H9 (cell line): Measurements from ENCODE around the gene KDM4C. TPM values are rescaled to one million over a fixed set of nuclear protein-coding genes. Genes with fewer than 3 reads are reported as not detected.

Experiments used
- DNase-seq: peaks from one replicate; pipeline ENCODE4 v3.0.0-alpha.2; 2017
- H2AFZ ChIP-seq: one replicate; pipeline ENCODE4 v1.6.1; 2013; ENCODE audit warnings: mild to moderate bottlenecking, low read length, control low read depth, moderate library complexity
- H2AK5ac ChIP-seq: 2 replicates; pipeline ENCODE4 v1.6.1; 2013; ENCODE audit warnings: low read length, control low read depth, mixed read lengths; ENCODE audit not compliant: insufficient read length
- H2BK120ac ChIP-seq: one replicate; pipeline ENCODE4 v1.6.1; 2013; ENCODE audit warnings: low read depth, mild to moderate bottlenecking, low read length, control low read depth, inconsistent platforms; ENCODE audit not compliant: poor library complexity, severe bottlenecking
- H2BK12ac ChIP-seq: 2 replicates; pipeline ENCODE4 v1.6.1; 2013; ENCODE audit warnings: low read length, control low read depth, mixed read lengths, low read depth; ENCODE audit not compliant: insufficient read length
- H2BK15ac ChIP-seq: 2 replicates; pipeline ENCODE4 v1.6.1; 2013; ENCODE audit warnings: low read depth, low read length, control low read depth
- H2BK20ac ChIP-seq: one replicate; pipeline ENCODE4 v1.6.1; 2013; ENCODE audit warnings: low read depth, mild to moderate bottlenecking, low read length, control low read depth, inconsistent platforms; ENCODE audit not compliant: poor library complexity, severe bottlenecking
- H2BK5ac ChIP-seq: 2 replicates; pipeline ENCODE4 v1.6.1; 2013; ENCODE audit warnings: low read length, control low read depth, mixed read lengths; ENCODE audit not compliant: insufficient read length
- H3K14ac ChIP-seq: 2 replicates; pipeline ENCODE4 v1.6.1; 2013; ENCODE audit warnings: low read length, control low read depth; ENCODE audit not compliant: insufficient read depth
- H3K18ac ChIP-seq: 2 replicates; pipeline ENCODE4 v1.6.1; 2013; ENCODE audit warnings: low read depth, mild to moderate bottlenecking, mixed read lengths, low read length, control low read depth; ENCODE audit not compliant: insufficient read length
- H3K23ac ChIP-seq: 2 replicates; pipeline ENCODE4 v1.6.1; 2013; ENCODE audit warnings: low read length, control low read depth, mixed read lengths, low read depth; ENCODE audit not compliant: insufficient read length
- H3K23me2 ChIP-seq: 2 replicates; pipeline ENCODE4 v1.6.1; 2013; ENCODE audit warnings: low read depth, mild to moderate bottlenecking, mixed read lengths, low read length, control low read depth; ENCODE audit not compliant: insufficient read length, poor library complexity, severe bottlenecking
- H3K27ac ChIP-seq: 2 replicates; pipeline ENCODE4 v1.5.1; 2013; ENCODE audit warnings: low read length, control low read depth, mixed read lengths, low read depth; ENCODE audit not compliant: insufficient read length
- H3K27me3 ChIP-seq: 2 replicates; pipeline ENCODE4 v1.6.1; 2013; ENCODE audit warnings: low read length, control low read depth, inconsistent platforms; ENCODE audit not compliant: insufficient read depth
- H3K4ac ChIP-seq: 2 replicates; pipeline ENCODE4 v1.6.1; 2013; ENCODE audit warnings: low read depth, mild to moderate bottlenecking, control low read depth, inconsistent platforms, low read length, moderate library complexity
- H3K4me1 ChIP-seq: 2 replicates; pipeline ENCODE4 v1.6.1; 2013; ENCODE audit warnings: low read length, control low read depth, inconsistent platforms; ENCODE audit not compliant: insufficient read depth
- H3K4me2 ChIP-seq: 2 replicates; pipeline ENCODE4 v1.6.1; 2013; ENCODE audit warnings: low read length, control low read depth, mixed read lengths; ENCODE audit not compliant: insufficient read length, insufficient read depth
- H3K56ac ChIP-seq: 2 replicates; pipeline ENCODE4 v1.6.1; 2013; ENCODE audit warnings: low read depth, mild to moderate bottlenecking, mixed read lengths, low read length, control low read depth; ENCODE audit not compliant: insufficient read length
- H3K79me1 ChIP-seq: 2 replicates; pipeline ENCODE4 v1.6.1; 2013; ENCODE audit warnings: low read depth, mild to moderate bottlenecking, moderate library complexity, low read length, control low read depth, inconsistent platforms; ENCODE audit not compliant: insufficient read depth, poor library complexity, severe bottlenecking
- H3K79me2 ChIP-seq: 2 replicates; pipeline ENCODE4 v1.6.1; 2013; ENCODE audit warnings: low read length, control low read depth, inconsistent platforms; ENCODE audit not compliant: insufficient read depth
- H3K9ac ChIP-seq: 2 replicates; pipeline ENCODE4 v1.6.1; 2013; ENCODE audit warnings: low read length, control low read depth, mixed read lengths; ENCODE audit not compliant: insufficient read length; ENCODE audit errors: extremely low read depth
- H3K9me3 ChIP-seq: one replicate; pipeline ENCODE4 v1.6.1; 2013; ENCODE audit warnings: low read depth, low read length, inconsistent platforms; ENCODE audit not compliant: control insufficient read depth
- H3T11ph ChIP-seq: one replicate; pipeline ENCODE4 v1.6.1; 2013; ENCODE audit warnings: mild to moderate bottlenecking, low read length, control low read depth, inconsistent platforms
- H4K20me1 ChIP-seq: one replicate; pipeline ENCODE4 v1.6.1; 2013; ENCODE audit not compliant: control insufficient read depth, insufficient read length, insufficient read depth
- H4K5ac ChIP-seq: 2 replicates; pipeline ENCODE4 v1.6.1; 2013; ENCODE audit warnings: low read depth, mild to moderate bottlenecking, mixed read lengths, low read length, control low read depth; ENCODE audit not compliant: insufficient read length
- H4K8ac ChIP-seq: replicated peaks from 2 replicates; pipeline ENCODE4 v1.6.1; 2013; ENCODE audit warnings: low read length, control low read depth, mixed read lengths, low read depth; ENCODE audit not compliant: insufficient read length
- H4K91ac ChIP-seq: 2 replicates; pipeline ENCODE4 v1.6.1; 2013; ENCODE audit warnings: low read depth, mild to moderate bottlenecking, moderate library complexity, mixed read lengths, low read length, control low read depth; ENCODE audit not compliant: insufficient read length
- H3K27ac Mint-ChIP-seq, 3 experiments: 2 replicates in 2 of 3; 3 replicates in 1 of 3; pipeline ENCODE4 v1.8.0; 2020 to 2021; ENCODE audit warnings: mixed read lengths in 3 of 3, mild to moderate bottlenecking in 1 of 3, moderate library complexity in 1 of 3
- H3K27me3 Mint-ChIP-seq: 2 replicates; pipeline ENCODE4 v1.8.0; 2021; ENCODE audit warnings: low read depth, mild to moderate bottlenecking, moderate library complexity, mixed read lengths
- H3K36me3 Mint-ChIP-seq, 3 experiments: 2 replicates in 2 of 3; 3 replicates in 1 of 3; pipeline ENCODE4 v1.8.0; 2020 to 2021; ENCODE audit warnings: low read depth in 3 of 3, mixed read lengths in 3 of 3; ENCODE audit not compliant: insufficient read depth in 1 of 3
- H3K4me1 Mint-ChIP-seq, 2 experiments: 2 replicates each; pipeline ENCODE4 v1.8.0; 2020; ENCODE audit warnings: mixed read lengths in 2 of 2
- H3K4me3 Mint-ChIP-seq, 2 experiments: 2 replicates in 1 of 2; 3 replicates in 1 of 2; pipeline ENCODE4 v1.8.0; 2020 to 2021; ENCODE audit warnings: mild to moderate bottlenecking in 2 of 2, mixed read lengths in 2 of 2, moderate library complexity in 1 of 2
- H3K9me3 Mint-ChIP-seq, 2 experiments: 2 replicates in 1 of 2; 3 replicates in 1 of 2; pipeline ENCODE4 v1.8.0; 2020; ENCODE audit warnings: mild to moderate bottlenecking in 2 of 2, mixed read lengths in 2 of 2, moderate library complexity in 1 of 2
- CTCF ChIP-seq: fragments of 200-600 bp; sonication (generic); conservative IDR thresholded peaks from 3 replicates; pipeline ENCODE4 v1.8.0; 2021; ENCODE audit warnings: antibody characterized with exemption, mild to moderate bottlenecking
- WGBS: extraction: QIAGEN DNeasy Blood & Tissue Kit; methylation state at CpG from one replicate; pipeline ENCODE4 v1.1.7; 2013; ENCODE audit warnings: missing lambda C conversion rate, low lambda C conversion rate, mixed read lengths; ENCODE audit not compliant: insufficient read length; ENCODE audit errors: extremely low coverage; 5-methylcytosine and 5-hydroxymethylcytosine counted together
- total RNA-seq: library from RNA; stranded (reverse); gene quantifications from 2 replicates; pipeline ENCODE4 v1.2.1, GENCODE V29; 2021

The KDM4C gene
- total RNA-seq, 1 experiment from 2014 or later: 24.0 TPM

- Histone ChIP-seq H3K79me1 (no peaks in the 10 kb centered on the region), H2AK5ac (no peak overlapping the region), H2BK120ac (no peak overlapping the region), H2AFZ (no peak overlapping the region), H4K8ac (no peak overlapping the region), H3K9me3 (no peaks in the 10 kb centered on the region), H3K27me3 (no peaks in the 10 kb centered on the region), H3K56ac (no peak overlapping the region), H4K91ac (no peak overlapping the region), H3K23ac (no peak overlapping the region), H3K9ac (no peak overlapping the region), H3K27ac (no peak overlapping the region), H3K4me2 (no peak overlapping the region), H2BK15ac (no peak overlapping the region), H2BK12ac (no peak overlapping the region), H3K79me2 (no peaks in the 10 kb centered on the region), H3K18ac (no peak overlapping the region), H3K4me1 (no peaks in the 10 kb centered on the region), H4K5ac (no peak overlapping the region), H3T11ph (no peak overlapping the region), H4K20me1 (no peaks in the 10 kb centered on the region), H3K4ac (no peak overlapping the region), H2BK5ac (no peak overlapping the region), H2BK20ac (no peak overlapping the region), H3K14ac (no peak overlapping the region), H3K23me2 (no peaks in the 10 kb centered on the region)
- H3K27ac Mint-ChIP-seq: no peak overlapping the region
- peaks cover 0 to 5% of the 10 kb centered on the region in 2 experiments; a peak in 1 of 4 replicates for H3K4me1 Mint-ChIP-seq
- H3K9me3 Mint-ChIP-seq: no peaks in the 10 kb centered on the region
- H3K4me3 Mint-ChIP-seq: no peak overlapping the region
- no peaks in the 10 kb centered on the region for H3K36me3 Mint-ChIP-seq
- no peaks in the 10 kb centered on the region; the same call in 1 of the 2 replicates for H3K27me3 Mint-ChIP-seq
- DNase-seq: no peak
- no CpG with 5 or more reads among the region's 1 CpG for WGBS
- TF ChIP-seq CTCF: no peak
Observed at GRCh38 chr9:7083192-7083591, 325.4 kb downstream of the KDM4C start.
